Measurements from ENCODE around the gene ANO7. TPM values are rescaled to one million over a fixed set of nuclear protein-coding genes. Genes with fewer than 3 reads are reported as not detected.

ANO7 gene
- total RNA-seq, 1 experiment from 2014 or later: 0.84 TPM

DNA sequence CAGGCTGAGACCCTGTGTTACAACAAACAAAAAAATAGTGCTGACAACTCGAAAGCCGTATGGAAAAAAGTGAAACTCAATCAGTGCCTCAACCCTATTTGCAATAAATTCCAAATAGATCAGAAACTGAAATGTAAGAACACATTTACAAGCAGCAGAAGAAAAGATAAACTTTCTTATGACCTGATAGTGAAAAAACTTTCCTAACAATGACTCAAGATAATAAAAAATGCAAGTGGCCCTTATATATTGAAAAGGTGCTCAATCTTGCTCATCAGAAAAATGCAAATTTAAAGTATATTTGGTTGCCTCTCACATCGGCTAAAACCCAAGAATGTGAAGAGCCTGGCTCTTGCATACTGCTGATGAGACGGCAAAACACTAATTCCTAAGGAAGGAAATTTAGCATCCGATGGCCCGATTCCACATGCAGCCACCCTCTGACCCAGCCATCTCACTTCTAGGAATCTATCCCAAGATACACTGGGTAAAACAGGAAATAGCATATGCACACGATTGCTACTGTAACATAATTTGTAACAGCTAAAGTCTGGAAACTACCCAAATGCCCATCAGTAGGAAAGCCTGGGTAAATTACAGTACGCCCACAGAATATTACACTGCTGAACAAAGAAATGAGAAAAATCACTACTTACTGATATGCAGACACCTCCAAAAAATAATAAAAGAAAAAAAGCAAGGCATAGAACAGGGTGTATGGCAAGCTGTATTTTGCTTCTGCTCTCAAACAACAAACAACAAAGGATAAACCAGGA lies 70.2 kb downstream of the ANO7 start:
- ATAC-seq (no peak), DNase-seq (ENCODE audit: low read depth, low spot score) (no peak)
- no peaks in the 10 kb centered on the region for H3K9me3 ChIP-seq (ENCODE audit: control insufficient read depth in 1 of 2, insufficient read depth in 1 of 2, low read depth in 1 of 2, low read length in 2 of 2)
- ChIA-PET CTCF (no interaction called here), POLR2A (no interaction called here), RAD21 (ENCODE audit: low non-redundant PET in 1 of 2, low total read pairs in 2 of 2, uncharacterized antibody in 2 of 2, unreplicated experiment in 2 of 2) (no interaction called here)
- BruUV-seq (replicated peaks): no TSS peak
- peaks cover 5% of the 10 kb centered on the region; the same call in 1 of the 2 replicates for H4K20me1 ChIP-seq (ENCODE audit: insufficient read depth)
- no peak overlapping the region for H3K4me2 ChIP-seq (ENCODE audit: low read length)
- no peak overlapping the region for H2AFZ ChIP-seq (ENCODE audit: low read depth, low read length, poor library complexity, severe bottlenecking)
- peaks cover 65% of the 10 kb centered on the region; the same call in 1 of the 2 replicates for H3K79me2 ChIP-seq (ENCODE audit: insufficient read depth, low read length)
- TF ChIP-seq FOSL1 (IDR thresholded peaks at IDR 0.05; ENCODE audit: low read depth) (no peak), EGR1 (IDR thresholded peaks at IDR 0.05; ENCODE audit: low read depth) (no peak), ELF1 (IDR thresholded peaks at IDR 0.05; ENCODE audit: borderline replicate concordance, low read depth) (no peak), SP1 (IDR thresholded peaks at IDR 0.05; ENCODE audit: low read depth) (no peak)
- TF ChIP-seq, protein P1, sequence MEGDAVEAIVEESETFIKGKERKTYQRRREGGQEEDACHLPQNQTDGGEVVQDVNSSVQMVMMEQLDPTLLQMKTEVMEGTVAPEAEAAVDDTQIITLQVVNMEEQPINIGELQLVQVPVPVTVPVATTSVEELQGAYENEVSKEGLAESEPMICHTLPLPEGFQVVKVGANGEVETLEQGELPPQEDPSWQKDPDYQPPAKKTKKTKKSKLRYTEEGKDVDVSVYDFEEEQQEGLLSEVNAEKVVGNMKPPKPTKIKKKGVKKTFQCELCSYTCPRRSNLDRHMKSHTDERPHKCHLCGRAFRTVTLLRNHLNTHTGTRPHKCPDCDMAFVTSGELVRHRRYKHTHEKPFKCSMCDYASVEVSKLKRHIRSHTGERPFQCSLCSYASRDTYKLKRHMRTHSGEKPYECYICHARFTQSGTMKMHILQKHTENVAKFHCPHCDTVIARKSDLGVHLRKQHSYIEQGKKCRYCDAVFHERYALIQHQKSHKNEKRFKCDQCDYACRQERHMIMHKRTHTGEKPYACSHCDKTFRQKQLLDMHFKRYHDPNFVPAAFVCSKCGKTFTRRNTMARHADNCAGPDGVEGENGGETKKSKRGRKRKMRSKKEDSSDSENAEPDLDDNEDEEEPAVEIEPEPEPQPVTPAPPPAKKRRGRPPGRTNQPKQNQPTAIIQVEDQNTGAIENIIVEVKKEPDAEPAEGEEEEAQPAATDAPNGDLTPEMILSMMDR (IDR thresholded peaks at IDR 0.05 in 2 of 3, conservative IDR thresholded peaks at IDR 0.05 in 1 of 3; ENCODE audit: borderline replicate concordance in 1 of 3, insufficient read depth in 1 of 3, low read depth in 2 of 3, low read length in 2 of 3): no peak
- TF ChIP-seq, protein P2, sequence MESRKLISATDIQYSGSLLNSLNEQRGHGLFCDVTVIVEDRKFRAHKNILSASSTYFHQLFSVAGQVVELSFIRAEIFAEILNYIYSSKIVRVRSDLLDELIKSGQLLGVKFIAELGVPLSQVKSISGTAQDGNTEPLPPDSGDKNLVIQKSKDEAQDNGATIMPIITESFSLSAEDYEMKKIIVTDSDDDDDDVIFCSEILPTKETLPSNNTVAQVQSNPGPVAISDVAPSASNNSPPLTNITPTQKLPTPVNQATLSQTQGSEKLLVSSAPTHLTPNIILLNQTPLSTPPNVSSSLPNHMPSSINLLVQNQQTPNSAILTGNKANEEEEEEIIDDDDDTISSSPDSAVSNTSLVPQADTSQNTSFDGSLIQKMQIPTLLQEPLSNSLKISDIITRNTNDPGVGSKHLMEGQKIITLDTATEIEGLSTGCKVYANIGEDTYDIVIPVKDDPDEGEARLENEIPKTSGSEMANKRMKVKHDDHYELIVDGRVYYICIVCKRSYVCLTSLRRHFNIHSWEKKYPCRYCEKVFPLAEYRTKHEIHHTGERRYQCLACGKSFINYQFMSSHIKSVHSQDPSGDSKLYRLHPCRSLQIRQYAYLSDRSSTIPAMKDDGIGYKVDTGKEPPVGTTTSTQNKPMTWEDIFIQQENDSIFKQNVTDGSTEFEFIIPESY (IDR thresholded peaks at IDR 0.05; ENCODE audit: extremely low read depth, insufficient replicate concordance, low read length): no peak
- no peaks in the 10 kb centered on the region for H3K9me2 ChIP-seq (ENCODE audit: insufficient read depth)
- no peak overlapping the region for H3K9ac ChIP-seq (ENCODE audit: low read length)
- H3K4me3 ChIP-seq (replicated peaks in 1 of 2; ENCODE audit: low read depth in 1 of 2, low read length in 2 of 2): no peak overlapping the region
- no peak overlapping the region for H3K27ac ChIP-seq (ENCODE audit: low read depth, low read length)
- peaks cover 63 to 74% of the 10 kb centered on the region in 2 experiments for H3K36me3 ChIP-seq (ENCODE audit: control insufficient read depth in 1 of 2, insufficient read depth in 2 of 2, low read length in 2 of 2)
- no peaks in the 10 kb centered on the region for H3K4me1 ChIP-seq (ENCODE audit: control insufficient read depth in 1 of 2, insufficient read depth in 2 of 2, low read length in 2 of 2)
- H3K27me3 ChIP-seq (ENCODE audit: insufficient read depth, low read length): no peaks in the 10 kb centered on the region
- intact Hi-C loops (cut with micrococcal nuclease): no loop called here
